Aorta (tissue), 5 donors: ENCODE data around the gene FHIT. TPM values are rescaled to one million over a fixed set of nuclear protein-coding genes. Genes with fewer than 3 reads are reported as not detected.

Experiments used
- ATAC-seq: fragments of 200-7000 bp; cut with Tn5 transposase; one replicate; pipeline ENCODE4 v1.9.1; 2022; ENCODE audit warnings: moderate library complexity; ENCODE audit not compliant: low FRiP score
- DNase-seq, 2 donors: peaks; one replicate each; pipeline ENCODE4 v3.0.0-alpha.2; 2020
- H3K27ac ChIP-seq, 2 donors: one replicate each; pipeline ENCODE4 v1.5.1; 2013; ENCODE audit warnings: low read length in 2 of 2, mild to moderate bottlenecking in 2 of 2, moderate library complexity in 2 of 2, control low read depth in 1 of 2, inconsistent platforms in 1 of 2, low read depth in 1 of 2
- H3K27me3 ChIP-seq, 2 donors: one replicate each; pipeline ENCODE4 v1.6.1; 2013; ENCODE audit warnings: control low read depth in 1 of 2, low read length in 1 of 2, mild to moderate bottlenecking in 1 of 2, moderate library complexity in 1 of 2; ENCODE audit not compliant: insufficient read depth in 2 of 2, control insufficient read depth in 1 of 2
- H3K36me3 ChIP-seq, 2 donors: one replicate each; pipeline ENCODE4 v1.6.1; 2013; ENCODE audit warnings: control low read depth in 1 of 2, low read length in 1 of 2, mild to moderate bottlenecking in 1 of 2; ENCODE audit not compliant: insufficient read depth in 2 of 2, control insufficient read depth in 1 of 2
- H3K4me1 ChIP-seq, 2 donors: one replicate each; pipeline ENCODE4 v1.6.1; 2013; ENCODE audit warnings: low read length in 2 of 2, control low read depth in 1 of 2, mild to moderate bottlenecking in 1 of 2, moderate library complexity in 1 of 2; ENCODE audit not compliant: insufficient read depth in 2 of 2, control insufficient read depth in 1 of 2
- H3K4me3 ChIP-seq, 2 donors: one replicate each; pipeline ENCODE4 v1.5.1; 2013; ENCODE audit warnings: low read length in 2 of 2, control low read depth in 1 of 2, mild to moderate bottlenecking in 1 of 2
- H3K9me3 ChIP-seq: one replicate; pipeline ENCODE4 v1.6.1; 2013; ENCODE audit warnings: mild to moderate bottlenecking, low read length; ENCODE audit not compliant: control insufficient read depth
- WGBS, 2 donors: extraction: QIAGEN DNeasy Blood & Tissue Kit; methylation state at CpG; one replicate each; pipeline ENCODE4 v1.1.7; 2013; 5-methylcytosine and 5-hydroxymethylcytosine counted together
- intact Hi-C, 2 donors: fragments of 100-400 bp; cut with DNase I; formaldehyde crosslinking; loops; one replicate each; pipeline versions ENCODE4 v1.14.2 to v1.15.0; 2022
- polyA plus RNA-seq, 2 donors: library from polyadenylated mRNA; stranded (reverse); fragments of 200-250 nt; gene quantifications; one replicate each; pipeline ENCODE4 v1.2.3, GENCODE V29; 2013
- total RNA-seq, 2 donors: library from RNA; stranded (reverse); fragmentation: NEBNext Ultra II Directional; extraction: Animal tissue kit (Norgen Biotek cat#: 25700); gene quantifications; one replicate each; pipeline ENCODE4 v1.2.1, GENCODE V29; 2021
- donor health status: healthy with polysubstance abuse.
- donor health status: Bipolar disorder and iron deficiency.
- donor health status: DM: no; HTN: no; CAD: no.
- donor health status: DM: no; HTN: no; CAD: no.
- donor health status: DM: yes; HTN: yes; CAD: no.

The FHIT gene
- total and polyA plus RNA-seq, 4 donors = 1.1 to 9.2 (median 3.0) TPM

DNA sequence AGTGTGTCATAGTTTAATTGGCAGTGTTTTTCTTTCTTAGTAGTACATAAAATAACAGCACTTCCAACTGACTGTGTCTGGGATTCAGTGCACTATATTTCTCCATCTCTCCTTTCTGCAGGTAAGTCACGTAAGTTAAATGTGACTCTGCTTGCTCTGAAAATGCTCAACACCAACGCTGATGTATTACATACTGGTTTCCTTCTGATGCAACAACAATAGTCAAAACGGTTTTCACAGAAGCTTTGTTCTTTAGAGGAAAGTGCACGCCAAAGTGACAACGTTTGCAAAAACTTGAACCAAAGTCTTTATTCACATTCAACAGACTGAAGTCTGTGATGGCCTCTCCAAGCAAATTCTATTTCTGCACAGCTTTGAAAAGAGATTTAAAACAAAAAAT lies 1494.3 kb downstream of the FHIT start:
- Histone ChIP-seq H3K9me3 (no peaks in the 10 kb centered on the region), H3K27ac (no peak overlapping the region), H3K36me3 (no peaks in the 10 kb centered on the region), H3K27me3 (no peaks in the 10 kb centered on the region), H3K4me1 (no peaks in the 10 kb centered on the region), H3K4me3 (no peak overlapping the region)
- DNase-seq = no peak
- intact Hi-C loops = no loop called here
- ATAC-seq = no peak
- WGBS, 2 donors = 69 to 74% methylated on average over 5 of the region's 5 CpGs

GRCh38 chr3:59754456-59755129 lies 1496.7 kb downstream of the FHIT start:
- no peak for DNase-seq
- intact Hi-C loops = no loop called here
- H3K4me3 ChIP-seq = no peak overlapping the region
- H3K27me3 ChIP-seq = no peaks in the 10 kb centered on the region
- no peaks in the 10 kb centered on the region for H3K9me3 ChIP-seq
- H3K27ac ChIP-seq = no peak overlapping the region
- 88 to 93% methylated on average over 4 of the region's 4 CpGs for WGBS, 2 donors
- no peaks in the 10 kb centered on the region for H3K4me1 ChIP-seq
- H3K36me3 ChIP-seq = no peaks in the 10 kb centered on the region
- no peak for ATAC-seq

DNA sequence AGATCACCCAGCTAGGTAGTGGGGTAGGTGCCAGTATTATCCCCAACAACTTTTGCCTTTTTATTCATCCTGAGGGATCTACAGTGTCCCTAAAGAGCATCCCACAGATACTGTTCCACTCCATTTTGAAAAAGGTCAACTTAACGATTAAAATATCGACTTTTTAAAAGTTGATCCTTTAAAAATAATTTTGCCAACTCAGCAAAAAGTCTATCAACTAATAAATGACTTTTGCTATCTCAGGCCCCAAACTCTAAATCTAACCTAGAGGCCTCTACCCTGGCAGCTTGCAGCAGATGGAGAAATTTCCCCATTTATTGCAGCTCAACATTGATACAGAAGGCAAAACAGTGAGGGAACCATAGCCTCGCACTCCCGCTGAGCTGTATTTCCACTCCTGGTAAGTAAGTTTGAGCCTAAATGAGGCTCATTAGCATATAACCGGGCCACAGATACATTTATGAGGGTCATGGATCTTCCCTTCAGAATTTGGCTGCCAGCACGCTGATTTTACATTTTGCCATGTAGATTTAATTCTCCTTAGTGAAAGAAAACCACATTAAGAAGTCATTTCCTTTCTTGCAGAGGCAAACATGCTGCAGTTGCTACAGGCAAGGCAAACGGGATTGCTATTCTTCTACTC lies 1497.3 kb downstream of the FHIT start:
- WGBS, 2 donors = 89 to 90% methylated on average over 7 of the region's 7 CpGs
- no peak for ATAC-seq
- no peaks in the 10 kb centered on the region for H3K4me1 ChIP-seq

GRCh38 chr3:59752925-59753324 lies 1498.3 kb downstream of the FHIT start:
- no peak for ATAC-seq

More for the DNA sequence above, 1497.3 kb downstream of the FHIT start:
- intact Hi-C loops = no loop called here
- Histone ChIP-seq H3K4me3 (no peak overlapping the region), H3K27me3 (no peaks in the 10 kb centered on the region), H3K9me3 (no peaks in the 10 kb centered on the region), H3K36me3 (no peaks in the 10 kb centered on the region), H3K27ac (no peak overlapping the region)
- no peak for DNase-seq

GRCh38 chr3:59751606-59752005 lies 1499.6 kb downstream of the FHIT start:
- Histone ChIP-seq H3K27ac (no peak overlapping the region), H3K36me3 (no peaks in the 10 kb centered on the region), H3K4me3 (no peak overlapping the region), H3K9me3 (no peaks in the 10 kb centered on the region), H3K4me1 (no peaks in the 10 kb centered on the region), H3K27me3 (no peaks in the 10 kb centered on the region)
- WGBS, 2 donors = 92 to 95% methylated on average over 4 of the region's 4 CpGs
- DNase-seq (no peak), ATAC-seq (no peak)
- intact Hi-C loops = no loop called here

More at GRCh38 chr3:59752925-59753324, 1498.3 kb downstream of the FHIT start:
- Histone ChIP-seq H3K4me1 (no peaks in the 10 kb centered on the region), H3K27ac (no peak overlapping the region), H3K27me3 (no peaks in the 10 kb centered on the region), H3K9me3 (no peaks in the 10 kb centered on the region), H3K4me3 (no peak overlapping the region), H3K36me3 (no peaks in the 10 kb centered on the region)
- intact Hi-C loops = no loop called here
- no peak for DNase-seq

GRCh38 chr3:59750391-59750790 lies 1500.9 kb downstream of the FHIT start:
- Histone ChIP-seq H3K36me3 (no peaks in the 10 kb centered on the region), H3K9me3 (no peaks in the 10 kb centered on the region), H3K27ac (no peak overlapping the region), H3K4me3 (no peak overlapping the region), H3K4me1 (no peaks in the 10 kb centered on the region), H3K27me3 (no peaks in the 10 kb centered on the region)
- DNase-seq = no peak
- ATAC-seq = no peak
- 35 to 40% methylated on average over 1 of the region's 1 CpG for WGBS, 2 donors
- intact Hi-C loops = no loop called here

DNA sequence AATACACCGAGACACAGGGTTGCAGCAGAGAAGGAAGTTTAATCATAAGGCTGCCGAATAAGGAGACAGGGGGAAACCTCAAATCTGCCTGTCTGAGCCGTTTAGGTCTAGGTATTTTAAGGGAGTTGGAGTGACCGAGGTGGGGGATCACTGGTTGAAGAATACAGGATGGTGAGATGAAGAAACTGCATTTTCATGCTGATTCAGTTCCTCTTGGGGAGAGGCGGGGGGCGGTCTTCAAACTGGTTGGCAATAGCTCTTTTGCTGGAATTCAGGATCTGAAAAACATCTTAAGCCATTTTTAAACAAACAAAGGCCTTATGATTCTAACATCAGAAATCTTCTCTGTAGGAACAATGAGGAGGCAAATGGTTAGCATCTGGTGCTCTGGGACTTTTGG lies 1502.0 kb downstream of the FHIT start:
- intact Hi-C loops = no loop called here
- H3K27me3 ChIP-seq = no peaks in the 10 kb centered on the region
- no peaks in the 10 kb centered on the region for H3K4me1 ChIP-seq
- ATAC-seq = no peak
- no peaks in the 10 kb centered on the region for H3K36me3 ChIP-seq
- H3K27ac ChIP-seq = no peak overlapping the region
- WGBS, 2 donors = 81 to 85% methylated on average over 6 of the region's 6 CpGs
- no peak for DNase-seq
- H3K9me3 ChIP-seq = no peaks in the 10 kb centered on the region
- no peak overlapping the region for H3K4me3 ChIP-seq

DNA sequence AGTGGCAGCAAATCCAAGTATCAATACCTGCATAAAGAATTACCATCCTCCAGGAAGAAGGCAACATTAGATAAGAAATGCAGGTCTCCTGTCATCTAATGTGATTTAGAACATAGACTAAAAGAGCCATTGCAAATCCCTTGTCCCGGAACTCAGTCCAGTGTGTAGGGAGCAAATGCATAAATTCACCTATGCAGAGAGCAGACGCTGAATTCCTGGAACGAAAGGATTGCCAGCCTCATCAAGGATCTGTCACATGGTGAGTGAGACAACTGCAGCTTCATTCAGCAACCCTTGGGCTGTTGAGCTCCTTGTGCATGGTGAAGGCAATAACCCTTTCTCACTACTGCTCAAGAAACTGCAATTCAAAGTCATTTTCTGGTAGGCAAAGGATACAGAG lies 1504.7 kb downstream of the FHIT start:
- intact Hi-C loops = no loop called here
- Histone ChIP-seq H3K27ac (no peak overlapping the region), H3K4me3 (no peak overlapping the region), H3K9me3 (no peaks in the 10 kb centered on the region), H3K36me3 (no peaks in the 10 kb centered on the region), H3K27me3 (no peaks in the 10 kb centered on the region), H3K4me1 (no peaks in the 10 kb centered on the region)
- DNase-seq (no peak), ATAC-seq (no peak)
- WGBS, 2 donors = 88 to 94% methylated on average over 3 of the region's 3 CpGs

- no peak for ATAC-seq
- DNase-seq = no peak
- Histone ChIP-seq H3K36me3 (no peaks in the 10 kb centered on the region), H3K4me3 (no peak overlapping the region), H3K27ac (no peak overlapping the region), H3K9me3 (no peaks in the 10 kb centered on the region), H3K4me1 (peaks cover 0 to 2% of the 10 kb centered on the region in 2 donors), H3K27me3 (no peaks in the 10 kb centered on the region)
- intact Hi-C loops = no loop called here
- 59 to 64% methylated on average over 3 of the region's 3 CpGs for WGBS, 2 donors
Observed at GRCh38 chr3:59737241-59737640, 1514.0 kb downstream of the FHIT start.
